ENCODE data around the gene ELMOD1.
"Not testable (repeated sequence)": the region's sequence is repeated elsewhere in the genome, so short reads cannot be mapped to it uniquely, and the experiment has no call there.

Gene ELMOD1

GRCh38 chr11:107590460-107591377 is at the start of gene ELMOD1:
TSS of gene ELMOD1 (plus strand) at chr11:107591147. CDS start at chr11:107618190, 27,043 bp downstream.
- DNase-seq, result no peak

DNA sequence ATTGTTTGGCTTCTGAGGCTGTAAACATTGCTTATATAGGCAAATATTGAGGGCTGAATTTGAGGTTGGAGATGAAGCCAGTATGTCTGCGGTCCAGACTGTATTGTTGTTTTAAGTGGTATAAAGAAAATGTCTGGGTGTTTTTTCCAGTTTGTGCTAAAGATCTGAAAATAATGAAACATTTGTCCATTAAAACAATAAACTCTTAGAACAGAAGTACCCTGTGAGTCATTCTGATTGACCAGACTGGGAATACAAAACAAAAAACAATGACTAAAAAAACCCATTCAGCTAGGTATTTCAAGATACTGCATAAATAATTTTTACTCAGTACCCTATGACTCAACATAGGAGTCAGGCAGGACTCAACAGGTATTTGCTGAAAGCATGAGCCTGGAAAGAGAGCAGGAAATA is 45.8 kb upstream of the ELMOD1 start:
- DNase-seq, result no peak

DNA sequence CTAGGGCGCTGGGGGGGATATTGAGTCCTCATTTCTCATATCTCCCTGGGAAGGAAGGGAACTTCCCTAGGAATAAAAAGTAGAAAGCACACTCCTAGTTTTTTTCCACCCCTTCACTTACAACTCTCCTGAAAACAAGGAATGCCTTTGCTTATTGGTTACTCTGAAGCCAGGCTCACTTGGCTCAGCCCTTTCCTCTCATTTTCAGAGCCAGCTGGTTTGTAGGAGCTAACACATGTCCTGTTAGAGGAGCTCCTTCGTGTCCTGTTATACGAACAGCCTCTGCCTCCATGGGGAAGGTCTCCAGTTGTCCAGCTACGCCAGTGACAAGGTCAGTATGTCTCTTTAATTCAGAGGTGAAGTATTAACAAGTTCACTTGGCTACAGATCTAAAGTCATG is 43.0 kb upstream of the ELMOD1 start:
- DNase-seq, result no peak

- DNase-seq, result peak; percentile 39
Measured at GRCh38 chr11:107549253-107549953, 41.5 kb upstream of the ELMOD1 start.

- DNase-seq, result no peak
Measured at GRCh38 chr11:107549954-107550285, 41.0 kb upstream of the ELMOD1 start.

DNA sequence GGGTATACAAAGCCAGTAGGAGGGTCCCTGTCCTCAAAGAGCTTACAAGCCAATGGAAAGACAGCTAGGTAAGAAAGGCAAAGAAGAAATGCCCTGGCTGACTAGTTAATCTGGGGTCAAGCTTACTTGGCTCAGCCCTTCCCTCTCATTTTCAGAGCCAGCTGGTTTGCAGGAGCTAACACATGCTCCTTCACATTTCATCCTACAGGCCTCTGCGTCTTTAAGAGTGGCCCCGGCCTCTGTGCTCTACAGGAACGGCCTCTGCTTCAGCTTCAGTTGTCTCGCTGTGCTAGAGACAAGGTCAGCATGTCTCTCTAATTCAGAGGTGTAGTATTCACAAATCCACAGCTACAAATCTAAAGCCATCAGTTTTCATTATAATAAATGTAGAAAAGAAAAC is 40.6 kb upstream of the ELMOD1 start:
- no peak for DNase-seq

DNA sequence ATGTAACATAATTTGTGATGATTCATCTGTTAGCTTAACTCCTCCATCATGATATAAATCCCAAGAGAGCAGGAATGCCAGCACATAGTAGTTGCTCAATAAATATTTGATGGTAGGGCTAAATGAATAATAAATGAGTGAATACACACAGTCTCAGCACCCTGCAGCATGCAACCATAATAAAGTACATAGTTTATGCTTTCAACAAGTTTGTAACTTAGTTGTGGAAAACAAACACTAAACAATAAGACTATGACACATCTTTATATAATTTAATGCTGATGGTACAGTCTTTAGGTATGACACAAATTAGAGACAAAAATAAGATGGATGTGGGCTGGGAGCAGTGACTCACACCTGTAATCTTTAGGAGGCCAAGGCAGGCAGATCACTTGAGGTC is 29.3 kb upstream of the ELMOD1 start:
- no peak for DNase-seq

DNA sequence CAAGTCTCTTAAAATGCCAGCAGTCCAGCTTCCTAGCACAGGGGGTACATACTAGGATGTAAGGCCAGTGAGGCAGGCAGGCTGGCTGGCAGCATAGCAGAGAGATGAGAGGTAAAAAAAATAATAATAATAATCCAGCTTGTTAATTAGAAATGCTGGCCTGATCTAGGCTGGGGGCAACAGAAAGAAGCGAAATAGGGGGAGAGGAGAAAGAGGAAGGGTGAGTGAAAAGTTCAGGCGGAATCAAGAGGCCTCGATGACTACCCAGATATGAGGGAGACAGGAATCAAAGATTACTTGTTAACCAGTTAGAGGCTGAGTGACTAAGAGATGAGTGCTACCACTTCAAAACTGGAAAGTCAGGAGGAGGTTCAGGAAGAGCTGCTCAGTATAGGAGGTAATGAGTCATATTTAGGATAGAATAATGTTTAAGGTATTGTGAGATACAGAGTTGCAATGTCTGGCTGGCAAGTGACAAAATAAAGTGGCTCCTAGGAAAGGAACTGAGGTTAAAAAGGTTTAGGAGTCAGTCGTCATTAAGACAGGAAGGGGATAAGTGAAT is 28.2 kb upstream of the ELMOD1 start:
- no peak for DNase-seq

- DNase-seq, result peak; percentile 74
Measured at GRCh38 chr11:107563702-107564101, 27.2 kb upstream of the ELMOD1 start.

DNA sequence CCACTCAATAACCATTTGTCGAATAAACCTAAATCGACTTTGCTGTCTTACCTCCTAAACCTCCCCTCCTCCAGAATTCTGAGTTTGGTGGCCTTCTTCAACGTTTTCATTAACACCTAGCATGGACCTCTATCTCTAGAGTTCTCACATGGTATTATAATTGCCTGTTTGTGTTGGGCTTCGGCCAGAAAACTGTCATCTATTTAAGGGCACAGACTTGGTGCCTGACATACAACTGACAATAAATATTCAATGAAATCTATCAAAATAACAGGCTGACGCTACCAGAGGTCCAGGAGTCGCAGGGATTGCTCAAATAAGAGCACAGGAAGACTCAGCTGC is 26.1 kb upstream of the ELMOD1 start:
- DNase-seq, result no peak

- peak; percentile 91 for DNase-seq
Measured at GRCh38 chr11:107565219-107565937, 25.6 kb upstream of the ELMOD1 start, which contains the start of gene ALKBH8. TSS of gene ALKBH8 (minus strand) at chr11:107565735. CDS start at chr11:107560893, 4,842 bp downstream.

DNA sequence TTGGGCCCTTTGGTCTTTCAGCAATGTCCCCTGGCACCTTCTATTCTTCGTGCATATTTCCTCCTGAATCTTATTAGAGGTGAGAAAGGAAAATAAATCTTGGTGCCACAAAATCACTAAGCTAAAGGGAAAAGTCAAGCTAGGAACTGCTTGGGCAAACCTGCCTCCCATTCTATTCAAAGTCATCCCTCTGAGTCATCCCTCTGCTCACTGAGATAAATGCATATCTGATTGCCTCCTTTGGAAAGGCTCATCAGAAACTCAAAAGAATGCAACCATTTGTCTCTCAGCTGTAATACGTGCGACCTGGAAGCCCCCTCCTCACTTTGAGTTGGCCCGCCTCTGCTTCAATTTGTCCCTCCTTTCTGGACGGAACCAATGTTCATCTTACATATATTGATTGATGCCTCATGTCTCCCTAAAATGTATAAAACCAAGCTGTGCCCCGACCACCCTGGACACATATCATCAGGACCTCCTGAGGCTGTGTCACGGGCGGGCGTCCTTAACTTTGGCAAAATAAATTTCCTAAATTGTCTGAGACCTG is 24.9 kb upstream of the ELMOD1 start:
- DNase-seq, result not testable (repeated sequence)

- DNase-seq, result no peak
Measured at GRCh38 chr11:107566569-107566968, 24.4 kb upstream of the ELMOD1 start.

GRCh38 chr11:107567739-107568335 is 23.1 kb upstream of the ELMOD1 start:
- DNase-seq, result no peak

DNA sequence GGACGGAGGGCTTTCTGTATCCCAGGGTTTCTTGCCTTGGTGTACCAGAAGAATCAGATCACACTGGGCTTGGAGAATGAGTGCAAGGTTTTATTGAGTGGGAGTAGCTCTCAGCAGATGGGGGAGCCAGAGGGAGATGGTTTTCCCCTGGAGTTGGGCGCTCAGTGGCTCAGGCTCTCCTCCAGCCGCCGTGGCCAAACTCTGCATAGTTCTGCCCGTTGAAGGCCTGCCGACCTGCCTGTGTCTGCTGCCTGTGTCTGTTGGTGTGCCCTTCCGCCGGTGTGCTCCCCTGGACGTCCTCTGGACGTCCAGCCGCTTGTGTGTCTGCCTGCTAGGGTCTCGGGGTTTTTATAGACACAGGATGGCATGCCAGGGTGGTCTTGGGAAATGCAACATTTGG is 20.9 kb upstream of the ELMOD1 start:
- no peak for DNase-seq

DNA sequence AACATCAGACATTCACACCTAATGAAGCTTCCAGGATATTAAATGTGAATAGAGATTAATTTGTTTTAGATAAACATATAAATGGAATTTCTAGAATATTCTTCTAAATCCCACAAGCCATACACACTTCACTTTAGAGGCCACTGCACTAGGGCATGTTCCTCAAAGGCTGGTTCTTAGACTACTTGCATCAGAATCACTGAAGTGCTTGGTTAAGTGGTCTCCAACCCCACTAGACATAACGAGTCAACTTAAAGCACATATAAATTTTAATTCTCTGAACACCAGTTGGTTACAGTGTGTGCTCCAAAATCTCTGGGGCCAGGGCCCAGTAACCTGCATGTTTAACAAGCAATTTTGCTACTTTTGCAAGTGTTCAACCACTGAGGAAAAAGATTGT is 17.5 kb upstream of the ELMOD1 start:
- DNase-seq, result no peak

GRCh38 chr11:107576497-107577345 is 14.2 kb upstream of the ELMOD1 start:
- DNase-seq, result peak; percentile 28

- no peak for DNase-seq
Measured at GRCh38 chr11:107577346-107577711, 13.6 kb upstream of the ELMOD1 start.

DNA sequence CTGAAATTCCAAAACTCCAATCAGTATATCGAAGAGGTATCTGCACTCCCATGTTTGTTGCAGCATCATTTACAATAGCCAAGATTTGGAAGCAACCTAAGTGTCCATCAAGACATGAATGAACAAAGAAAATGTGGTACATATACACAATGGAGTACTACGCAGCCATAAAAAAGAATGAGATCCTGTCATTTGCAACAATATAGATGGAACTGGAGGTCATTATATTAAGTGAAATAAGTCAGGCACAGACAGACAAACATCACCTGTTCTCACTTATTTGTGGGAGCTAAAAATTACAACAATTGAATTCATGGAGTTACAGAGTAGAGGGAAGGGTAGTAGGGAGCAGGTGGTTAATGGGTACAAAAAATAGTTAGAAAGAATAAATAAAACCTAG is 11.8 kb upstream of the ELMOD1 start:
- DNase-seq, result not testable (repeated sequence)

- no peak for DNase-seq
Measured at GRCh38 chr11:107581147-107581546, 9.8 kb upstream of the ELMOD1 start.

GRCh38 chr11:107583629-107584195 is 7.2 kb upstream of the ELMOD1 start:
- no peak for DNase-seq

Measured in GF-D8 (cell line).